Ectodermal cell (in vitro differentiated cells): ENCODE results near the gene MAML3. TPM values are rescaled to one million over a fixed set of nuclear protein-coding genes. Genes with fewer than 3 reads are reported as not detected.

Source experiments
- H3K27ac ChIP-seq: 2 replicates; pipeline ENCODE4 v1.7.0; 2013; ENCODE audit warnings: mild to moderate bottlenecking, low read depth, low read length; ENCODE audit not compliant: insufficient read depth, poor library complexity, severe bottlenecking
- H3K27me3 ChIP-seq: 2 replicates; pipeline ENCODE4 v1.7.0; 2013; ENCODE audit warnings: mild to moderate bottlenecking, low read length; ENCODE audit not compliant: insufficient read depth, control insufficient read depth, poor library complexity, severe bottlenecking
- H3K36me3 ChIP-seq: one replicate; pipeline ENCODE4 v1.7.0; 2013; ENCODE audit warnings: low read length; ENCODE audit not compliant: control insufficient read depth, insufficient read depth
- H3K4me1 ChIP-seq: one replicate; pipeline ENCODE4 v1.7.0; 2013; ENCODE audit warnings: low read length; ENCODE audit not compliant: control insufficient read depth, insufficient read depth
- H3K4me3 ChIP-seq: 2 replicates; pipeline ENCODE4 v1.7.0; 2013; ENCODE audit warnings: low read depth, low read length, control low read depth; ENCODE audit not compliant: insufficient read depth
- H3K9me3 ChIP-seq: 2 replicates; pipeline ENCODE4 v1.7.0; 2013; ENCODE audit warnings: mild to moderate bottlenecking, low read length, moderate library complexity; ENCODE audit not compliant: control insufficient read depth
- WGBS, 2 experiments: methylation state at CpG; one replicate each; pipeline ENCODE4 v1.1.7; 2013; ENCODE audit warnings: missing lambda C conversion rate in 2 of 2; 5-methylcytosine and 5-hydroxymethylcytosine counted together
- polyA plus RNA-seq, 4 experiments: library from polyadenylated mRNA; stranded (reverse); fragments of 50-300 nt; gene quantifications; one replicate each; pipeline ENCODE4 v1.2.3, GENCODE V29; 2013

The MAML3 gene
- 13.9 TPM for polyA plus RNA-seq (2013, experiment 1 of 4)
- polyA plus RNA-seq (2013, experiment 2 of 4), result 16.5 TPM
- 14.4 TPM for polyA plus RNA-seq (2013, experiment 3 of 4)
- polyA plus RNA-seq (2013, experiment 4 of 4), result 15.4 TPM

DNA sequence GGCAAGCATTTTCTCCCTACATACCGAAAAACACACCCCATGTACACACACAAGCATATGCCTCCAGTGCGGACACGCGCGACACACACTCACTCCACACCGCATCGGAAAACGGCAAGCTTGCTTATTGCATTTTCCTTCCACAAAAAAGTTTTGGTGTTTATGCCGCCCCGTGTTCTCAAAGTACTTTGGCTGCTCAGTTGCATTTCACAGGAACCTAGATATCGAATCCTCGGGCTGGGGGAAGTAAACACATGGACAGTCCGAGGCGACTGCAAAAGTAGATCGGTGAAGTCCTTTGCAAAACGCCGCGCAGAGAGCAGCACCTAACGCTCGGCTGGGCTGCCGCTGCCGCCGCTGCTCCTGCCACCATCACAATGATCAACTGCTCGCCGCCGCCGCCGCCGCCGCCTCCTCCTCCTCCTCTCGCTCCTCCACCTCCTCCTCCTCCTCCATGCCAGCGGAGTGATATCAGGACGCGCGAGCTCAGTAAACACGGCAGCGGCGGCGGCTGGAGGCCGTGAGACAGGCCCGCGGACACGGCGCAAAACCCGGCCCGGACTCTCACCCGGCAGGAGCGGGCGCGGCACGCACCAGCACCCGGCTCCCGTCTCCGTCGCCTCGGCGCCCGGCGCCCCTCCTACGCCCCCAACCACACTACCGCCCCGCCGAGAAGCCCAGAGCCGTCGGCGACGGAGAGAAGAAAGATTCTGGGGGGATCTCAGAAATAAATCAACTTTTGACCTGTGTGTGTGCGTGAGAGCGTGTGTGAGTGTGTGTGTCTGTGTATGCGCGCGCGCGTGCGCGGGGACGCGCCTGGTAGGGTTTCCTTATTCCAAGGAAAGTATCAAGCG is at the start of gene MAML3:
MAML3 (minus strand) TSS at position 467 of the 854 bp plus-strand sequence. CDS start 857 bp downstream, outside the sequence.
- H3K36me3 ChIP-seq, result no peaks in the 10 kb centered on the region
- H3K9me3 ChIP-seq, result no peaks in the 10 kb centered on the region
- H3K27me3 ChIP-seq, result no peaks in the 10 kb centered on the region
- peaks cover 9% of the 10 kb centered on the region for H3K4me1 ChIP-seq
- peak within 1 kb of the TSS; percentile 69 for H3K4me3 ChIP-seq
- 1% methylated on average over 79 of the region's 79 CpGs for WGBS, 2 experiments
- peak within 1 kb of the TSS; percentile 72 for H3K27ac ChIP-seq

DNA sequence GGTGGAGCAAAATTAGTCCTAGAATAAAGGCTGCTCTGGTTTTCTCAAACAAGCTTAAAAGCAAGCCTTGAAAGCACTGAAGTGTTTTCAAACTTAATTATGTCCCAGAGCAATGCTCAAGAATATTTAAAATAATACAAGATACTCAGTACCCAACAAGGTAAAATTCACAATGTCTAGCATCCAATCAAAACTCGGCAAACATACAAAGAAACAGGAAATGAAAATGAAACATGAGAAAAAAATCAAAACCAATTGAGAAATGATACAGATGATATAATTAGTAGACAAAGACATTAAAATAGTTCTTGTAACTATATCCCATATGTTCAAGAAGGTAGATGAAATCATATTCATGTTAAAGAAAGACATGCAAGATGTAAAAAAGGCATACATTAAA is 45.0 kb upstream of the MAML3 start:
- H3K36me3 ChIP-seq, result no peaks in the 10 kb centered on the region
- no peak overlapping the region for H3K27ac ChIP-seq
- H3K27me3 ChIP-seq, result no peaks in the 10 kb centered on the region
- H3K4me1 ChIP-seq, result no peaks in the 10 kb centered on the region
- H3K4me3 ChIP-seq, result no peak overlapping the region
- H3K9me3 ChIP-seq, result no peaks in the 10 kb centered on the region
- WGBS, 2 experiments, result 83% methylated on average over 1 of the region's 1 CpG; no CpG with 5 or more reads in 1 of the 2 experiments

DNA sequence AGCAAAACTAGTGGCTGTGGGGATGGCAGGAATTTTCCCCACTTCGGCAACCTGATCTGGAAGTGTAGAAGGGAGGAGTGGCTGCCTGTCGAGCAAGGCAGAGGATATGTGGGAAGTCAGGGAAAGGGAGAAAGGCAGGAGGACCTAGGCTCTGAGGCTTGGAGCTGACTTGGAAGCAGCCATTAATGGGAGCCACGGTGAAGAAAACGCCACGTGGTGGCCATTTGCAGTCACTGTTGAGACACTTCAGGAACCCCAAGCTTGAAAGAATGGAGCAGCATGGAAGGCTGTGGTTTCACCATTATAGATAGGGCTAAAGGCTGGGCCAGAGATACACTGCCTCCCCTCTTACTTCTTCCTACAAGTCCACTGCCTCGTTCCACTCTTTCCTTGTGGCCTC is 41.8 kb upstream of the MAML3 start:
- Histone ChIP-seq H3K9me3 (no peaks in the 10 kb centered on the region), H3K27me3 (no peaks in the 10 kb centered on the region), H3K27ac (no peak overlapping the region), H3K4me1 (no peaks in the 10 kb centered on the region), H3K4me3 (no peak overlapping the region), H3K36me3 (no peaks in the 10 kb centered on the region)
- WGBS, 2 experiments, result 85 to 86% methylated on average over 6 of the region's 6 CpGs

DNA sequence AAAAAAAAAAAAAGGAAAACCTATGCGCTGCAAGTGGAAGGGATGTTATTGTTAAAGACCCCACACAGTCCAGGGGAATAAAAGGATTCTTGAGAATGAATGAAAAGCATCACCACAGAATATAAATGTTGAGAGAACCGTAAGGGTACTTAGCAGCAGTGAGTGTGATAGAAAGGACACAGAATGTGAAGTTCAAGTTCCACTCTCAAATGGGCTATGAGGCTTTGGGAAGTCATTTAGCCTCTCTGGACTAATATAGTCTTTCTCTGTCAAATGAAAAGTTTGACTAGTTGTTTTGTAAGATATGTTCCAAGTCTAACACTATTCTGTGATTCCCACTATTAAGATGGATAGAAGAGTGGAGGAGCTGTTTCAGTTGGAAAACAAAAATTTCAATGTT is 35.8 kb upstream of the MAML3 start:
- no peaks in the 10 kb centered on the region for H3K9me3 ChIP-seq
- no peaks in the 10 kb centered on the region for H3K36me3 ChIP-seq
- no peak overlapping the region for H3K4me3 ChIP-seq
- no peak overlapping the region for H3K27ac ChIP-seq
- no peaks in the 10 kb centered on the region for H3K4me1 ChIP-seq
- no peaks in the 10 kb centered on the region for H3K27me3 ChIP-seq
- WGBS, 2 experiments, result 97% methylated on average over 2 of the region's 2 CpGs

DNA sequence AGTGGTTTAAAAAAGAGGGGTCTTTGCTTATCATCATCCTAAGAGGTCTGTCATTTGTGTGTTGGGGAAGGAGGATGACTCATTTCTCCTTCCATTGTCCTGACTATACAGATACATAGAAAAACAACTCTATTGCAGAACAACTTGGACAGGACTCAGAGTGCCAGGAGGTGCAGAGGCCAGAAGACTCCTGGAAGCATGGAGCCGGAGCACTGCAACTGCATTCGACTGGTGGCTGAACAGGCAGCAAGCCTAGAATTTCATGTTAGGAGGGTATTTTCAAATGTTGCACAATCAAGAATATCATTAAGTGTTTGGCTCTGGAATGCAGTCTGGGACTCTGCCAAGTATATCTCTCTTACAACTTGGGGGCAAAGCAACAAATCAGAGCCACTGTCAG is 35.0 kb upstream of the MAML3 start:
- Histone ChIP-seq H3K4me3 (no peak overlapping the region), H3K9me3 (no peaks in the 10 kb centered on the region), H3K27me3 (no peaks in the 10 kb centered on the region), H3K36me3 (no peaks in the 10 kb centered on the region), H3K4me1 (no peaks in the 10 kb centered on the region), H3K27ac (no peak overlapping the region)
- 92 to 96% methylated on average over 2 of the region's 2 CpGs for WGBS, 2 experiments

DNA sequence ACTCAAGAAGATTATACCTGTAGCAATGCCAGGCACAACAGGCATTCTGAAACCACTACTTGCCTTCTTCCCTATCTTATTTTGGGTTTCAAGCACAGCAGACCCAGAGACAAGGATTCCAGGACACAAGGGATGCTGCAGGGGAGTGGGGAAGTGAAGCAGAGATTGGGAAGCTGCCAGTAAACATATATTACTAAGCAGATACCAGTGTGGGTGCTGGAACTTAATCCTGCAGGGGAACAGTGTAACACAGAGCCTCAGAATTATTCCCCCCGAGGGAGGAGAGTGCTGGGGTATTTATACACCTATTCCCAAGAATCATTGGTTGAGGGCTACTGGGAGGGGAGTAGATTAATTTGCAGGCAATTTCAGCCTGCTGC is 33.3 kb upstream of the MAML3 start:
- WGBS, 2 experiments, result 95 to 100% methylated on average over 1 of the region's 1 CpG
- no peak overlapping the region for H3K4me3 ChIP-seq

DNA sequence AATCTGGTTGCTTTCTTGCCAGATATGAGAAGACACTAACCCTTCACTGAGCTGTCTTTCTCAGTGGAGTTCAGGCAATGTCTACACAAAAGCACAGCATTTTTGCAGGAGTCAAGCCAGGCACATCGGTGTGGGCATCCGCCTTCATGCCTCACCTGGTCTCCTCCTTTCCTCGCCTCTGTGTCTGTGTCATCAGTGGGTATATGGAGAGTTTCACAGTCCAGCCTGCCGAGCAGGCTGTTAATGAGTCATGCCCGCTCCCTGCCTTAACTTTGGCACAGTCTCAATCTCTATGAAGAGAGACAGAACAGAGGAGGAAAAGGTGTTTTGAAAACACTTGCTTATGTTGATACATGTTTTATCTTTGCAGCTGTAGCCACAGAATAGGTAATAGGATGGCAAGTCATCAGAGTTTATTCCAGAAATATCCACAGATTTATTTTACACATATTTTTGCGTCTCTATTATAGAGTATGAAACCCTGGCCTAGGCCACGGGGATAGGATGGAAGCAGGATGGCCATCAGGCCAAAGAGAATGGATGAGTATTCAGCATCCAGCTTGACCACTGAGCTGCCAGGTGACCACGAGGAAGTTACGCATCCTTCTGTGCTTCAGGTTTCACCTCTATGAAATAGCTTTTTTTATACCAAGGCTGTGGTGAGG is 32.8 kb upstream of the MAML3 start:
- H3K36me3 ChIP-seq, result no peaks in the 10 kb centered on the region
- WGBS, 2 experiments, result 93 to 94% methylated on average over 9 of the region's 9 CpGs
- H3K27ac ChIP-seq, result no peak overlapping the region
- H3K4me3 ChIP-seq, result no peak overlapping the region
- no peaks in the 10 kb centered on the region for H3K27me3 ChIP-seq
- H3K9me3 ChIP-seq, result no peaks in the 10 kb centered on the region
- H3K4me1 ChIP-seq, result no peaks in the 10 kb centered on the region

More for the DNA sequence above, 33.3 kb upstream of the MAML3 start:
- H3K27me3 ChIP-seq, result no peaks in the 10 kb centered on the region
- no peaks in the 10 kb centered on the region for H3K9me3 ChIP-seq
- no peaks in the 10 kb centered on the region for H3K36me3 ChIP-seq
- H3K27ac ChIP-seq, result no peak overlapping the region
- H3K4me1 ChIP-seq, result no peaks in the 10 kb centered on the region

DNA sequence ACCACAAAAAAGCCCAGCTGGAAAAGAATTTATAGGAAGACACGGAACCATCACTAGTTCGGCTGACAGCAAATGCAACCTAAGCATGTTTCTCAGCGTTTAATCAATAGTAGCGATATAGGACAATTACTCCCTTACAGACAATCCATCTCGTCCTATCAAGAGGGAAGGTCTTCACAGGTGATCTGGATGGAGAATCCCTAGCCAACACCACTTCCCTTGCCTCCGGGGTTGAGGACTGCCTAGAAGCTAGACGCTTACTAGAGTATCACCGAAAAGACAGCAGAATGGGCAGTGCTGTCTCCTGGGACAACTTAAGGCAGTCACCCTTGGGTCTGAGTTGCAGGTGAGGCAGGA is 32.1 kb upstream of the MAML3 start:
- H3K4me3 ChIP-seq, result no peak overlapping the region
- H3K36me3 ChIP-seq, result no peaks in the 10 kb centered on the region
- 91 to 93% methylated on average over 8 of the region's 8 CpGs for WGBS, 2 experiments
- H3K9me3 ChIP-seq, result no peaks in the 10 kb centered on the region
- no peak overlapping the region for H3K27ac ChIP-seq
- no peaks in the 10 kb centered on the region for H3K4me1 ChIP-seq
- H3K27me3 ChIP-seq, result no peaks in the 10 kb centered on the region

DNA sequence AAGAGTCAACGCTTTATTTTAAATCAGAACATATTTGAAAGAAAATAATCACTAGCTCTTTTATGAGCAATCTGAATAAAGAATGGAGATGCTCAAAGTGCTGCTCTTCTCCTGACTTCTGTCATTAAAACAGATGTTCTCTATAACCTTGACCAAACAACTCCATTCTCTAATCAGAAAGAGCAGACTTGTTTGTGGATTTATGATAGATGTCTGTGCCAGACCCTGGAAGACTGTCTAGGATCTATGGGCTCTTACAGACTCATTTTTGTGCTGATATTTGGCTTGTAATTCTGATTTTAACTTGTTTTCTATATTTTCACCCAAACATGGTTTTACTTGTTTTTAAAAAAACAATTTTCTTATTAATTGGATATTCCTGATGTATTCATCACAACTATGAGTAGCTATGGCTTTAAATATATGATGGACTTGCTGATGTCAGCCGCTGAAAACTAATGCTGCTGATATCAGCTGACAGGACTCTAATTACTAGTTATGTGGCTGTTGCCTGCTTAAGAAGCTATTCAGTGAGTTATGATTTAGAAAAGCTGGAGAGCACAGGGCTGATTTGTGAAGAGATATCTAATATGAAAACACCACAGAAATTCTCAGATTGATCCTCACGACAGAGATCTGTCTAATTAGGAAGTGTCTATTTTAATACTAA is 31.6 kb upstream of the MAML3 start:
- H3K4me1 ChIP-seq, result no peaks in the 10 kb centered on the region

DNA sequence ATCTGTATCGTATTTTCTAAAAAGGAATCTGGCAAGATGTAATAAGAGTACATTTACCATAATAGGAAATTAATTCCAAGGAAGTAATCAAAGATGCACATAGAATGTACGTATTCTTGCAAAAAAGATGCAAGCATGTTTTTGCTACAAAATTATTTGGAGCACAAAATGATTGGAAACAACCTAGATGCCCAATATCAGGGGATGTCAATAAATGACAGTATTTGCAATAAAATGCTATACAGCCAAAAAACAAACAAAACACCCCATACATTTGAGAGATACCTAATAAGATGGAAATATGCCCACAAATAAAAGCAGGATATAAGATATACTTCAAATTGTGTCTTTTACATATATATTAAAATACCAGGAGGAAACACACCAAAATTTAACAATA is 29.3 kb upstream of the MAML3 start:
- no peaks in the 10 kb centered on the region for H3K4me1 ChIP-seq
- no peaks in the 10 kb centered on the region for H3K36me3 ChIP-seq
- H3K9me3 ChIP-seq, result no peaks in the 10 kb centered on the region
- H3K27ac ChIP-seq, result no peak overlapping the region
- H3K27me3 ChIP-seq, result no peaks in the 10 kb centered on the region
- 100% methylated on average over 1 to 2 of the region's 2 CpGs for WGBS, 2 experiments
- no peak overlapping the region for H3K4me3 ChIP-seq

More for the DNA sequence above, 31.6 kb upstream of the MAML3 start:
- Histone ChIP-seq H3K9me3 (no peaks in the 10 kb centered on the region), H3K27ac (no peak overlapping the region), H3K36me3 (no peaks in the 10 kb centered on the region), H3K4me3 (no peak overlapping the region), H3K27me3 (no peaks in the 10 kb centered on the region)
- 94 to 96% methylated on average over 3 of the region's 3 CpGs for WGBS, 2 experiments
